Stimulated activated CD8-positive, alpha-beta memory T cell treated with anti-CD3 and anti-CD28 coated beads, Interleukin-2, amount 100 ng/mL, for 48 hours (primary cell): ENCODE measurements around the gene CSTB.
"Not testable (repeated sequence)": the region's sequence is repeated elsewhere in the genome, so short reads cannot be mapped to it uniquely, and the experiment has no call there.

Source experiments
- DNase-seq, 2 donors: peaks; one replicate each; pipeline ENCODE4 v3.0.0-alpha.2; 2020; ENCODE audit warnings: low read depth in 2 of 2

CSTB gene, protein sequence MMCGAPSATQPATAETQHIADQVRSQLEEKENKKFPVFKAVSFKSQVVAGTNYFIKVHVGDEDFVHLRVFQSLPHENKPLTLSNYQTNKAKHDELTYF

DNA sequence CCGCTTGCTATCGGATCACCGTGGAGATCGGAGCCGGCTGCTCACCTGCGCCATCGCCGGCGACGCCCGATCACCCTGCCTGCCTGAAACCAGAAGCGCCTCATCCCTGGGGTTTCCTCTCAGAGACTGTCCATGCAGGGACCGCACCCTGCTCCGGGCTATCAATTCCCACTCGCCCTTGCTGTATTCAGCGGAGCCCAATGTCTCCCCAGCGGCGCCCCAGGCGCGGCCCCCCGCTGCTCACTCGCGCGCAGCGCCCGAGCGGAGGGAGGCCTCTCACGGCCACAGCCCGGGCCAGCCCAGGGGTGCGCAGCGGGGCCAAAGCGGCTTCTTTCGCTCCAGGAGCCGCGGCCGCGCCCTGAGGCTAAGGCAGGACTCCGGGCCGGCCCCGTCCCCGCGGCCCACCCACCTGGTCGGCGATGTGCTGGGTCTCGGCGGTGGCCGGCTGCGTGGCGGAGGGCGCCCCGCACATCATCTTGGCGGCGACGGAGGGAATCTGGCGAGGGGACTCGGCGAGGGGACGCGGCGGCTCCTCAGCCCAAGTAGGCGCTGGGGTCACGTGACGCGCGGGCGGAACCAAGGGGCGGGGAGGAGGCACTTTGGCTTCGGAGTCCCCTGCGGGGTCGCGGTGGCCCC, at the start of gene CSTB:
TSS of gene CSTB (minus strand) at position 514 of the 636 bp plus-strand sequence. CDS start at position 475, 39 bp downstream.
- DNase-seq = peak; percentile 69 to 83

DNA sequence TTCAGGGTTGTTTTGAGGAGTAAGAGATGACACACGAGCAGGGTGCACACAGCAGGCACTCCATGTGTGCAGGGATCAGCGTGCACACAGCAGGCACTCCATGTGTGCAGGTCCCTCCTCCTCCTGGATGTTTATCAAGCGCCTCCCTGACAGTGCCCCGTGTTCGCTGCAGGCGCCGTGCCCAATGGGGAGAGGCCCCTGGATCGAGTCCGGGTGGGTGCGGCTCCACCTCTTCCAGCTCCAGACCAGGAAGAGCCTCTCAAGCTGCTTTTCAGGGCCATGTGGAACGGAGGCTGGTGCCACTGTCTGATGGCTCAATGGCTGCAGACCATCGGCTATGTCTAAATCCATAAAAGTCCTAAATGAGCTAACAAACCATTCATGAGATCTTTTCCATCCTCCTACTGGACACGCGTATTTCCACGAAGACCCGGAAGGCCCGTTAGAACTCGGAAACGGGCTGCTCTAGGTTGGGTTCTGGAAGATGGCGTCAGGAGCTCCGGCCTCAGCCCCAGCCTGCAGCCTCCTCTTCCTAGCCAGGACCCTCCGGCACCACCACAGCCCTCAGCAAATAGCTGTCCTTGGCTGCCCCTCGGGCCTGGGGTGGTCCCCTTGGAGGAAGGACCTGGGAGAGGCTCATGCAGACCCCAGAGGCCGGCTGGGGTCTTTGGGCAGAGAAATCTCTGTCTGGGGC, 49.3 kb upstream of the CSTB start:
- no peak for DNase-seq

DNA sequence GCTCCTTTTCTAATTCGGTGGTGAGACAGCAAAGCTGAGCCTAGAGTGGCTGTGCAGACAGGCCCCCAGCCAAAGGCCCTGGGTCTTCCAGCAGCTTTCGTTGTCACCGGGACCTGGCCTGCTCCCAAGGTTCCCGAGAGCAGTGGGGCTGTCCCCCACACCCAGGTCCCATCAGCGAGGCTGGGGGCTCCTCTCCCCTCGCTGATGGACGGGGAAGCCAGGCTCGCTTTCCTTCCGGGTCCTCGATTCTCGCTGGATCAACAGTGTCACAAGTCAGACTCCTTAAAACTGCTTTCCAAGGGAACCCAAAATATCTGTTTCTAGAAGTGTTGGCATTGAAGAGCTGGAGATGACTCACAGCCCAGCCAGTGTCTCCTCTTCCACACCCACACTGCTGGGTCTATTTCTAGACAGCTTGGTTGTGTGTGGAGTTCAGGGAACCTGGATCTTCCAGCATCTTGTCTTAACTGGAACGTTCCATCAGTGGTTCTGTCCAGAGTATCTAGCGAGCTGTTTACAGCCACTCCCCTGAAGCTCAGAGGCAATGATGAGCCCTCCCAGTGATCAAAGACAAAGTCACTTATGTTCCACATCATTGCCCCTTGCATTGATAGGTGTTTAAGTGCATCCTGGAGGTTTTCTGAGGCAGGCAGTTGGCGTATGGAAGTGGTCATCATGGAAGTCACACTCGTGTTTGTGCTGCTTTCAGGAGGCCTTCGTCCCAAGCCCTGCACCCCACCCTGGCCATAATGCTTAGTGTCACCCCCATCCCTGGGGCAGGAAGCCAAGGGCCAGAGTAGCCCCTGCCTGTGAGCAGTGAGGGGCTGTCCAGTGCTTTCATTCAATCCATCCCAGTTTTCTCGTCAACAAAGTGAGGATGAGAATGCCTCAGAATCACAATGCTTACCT, 48.5 kb upstream of the CSTB start:
- DNase-seq = no peak

DNA sequence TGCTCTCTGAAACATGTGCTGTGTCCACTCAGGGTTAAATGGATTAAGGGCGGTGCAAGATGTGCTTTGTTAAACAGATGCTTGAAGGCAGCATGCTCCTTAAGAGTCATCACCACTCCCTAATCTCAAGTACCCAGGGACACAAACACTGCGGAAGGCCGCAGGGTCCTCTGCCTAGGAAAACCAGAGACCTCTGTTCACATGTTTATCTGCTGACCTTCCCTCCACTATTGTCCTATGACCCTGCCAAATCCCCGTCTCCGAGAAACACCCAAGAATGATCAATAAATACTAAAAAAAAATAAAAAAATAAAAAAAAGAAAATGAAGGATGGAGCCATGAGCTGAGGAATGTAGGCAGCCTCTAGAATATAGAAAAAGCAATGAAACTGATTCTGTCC, 46.6 kb upstream of the CSTB start:
- DNase-seq = not testable (repeated sequence)

DNA sequence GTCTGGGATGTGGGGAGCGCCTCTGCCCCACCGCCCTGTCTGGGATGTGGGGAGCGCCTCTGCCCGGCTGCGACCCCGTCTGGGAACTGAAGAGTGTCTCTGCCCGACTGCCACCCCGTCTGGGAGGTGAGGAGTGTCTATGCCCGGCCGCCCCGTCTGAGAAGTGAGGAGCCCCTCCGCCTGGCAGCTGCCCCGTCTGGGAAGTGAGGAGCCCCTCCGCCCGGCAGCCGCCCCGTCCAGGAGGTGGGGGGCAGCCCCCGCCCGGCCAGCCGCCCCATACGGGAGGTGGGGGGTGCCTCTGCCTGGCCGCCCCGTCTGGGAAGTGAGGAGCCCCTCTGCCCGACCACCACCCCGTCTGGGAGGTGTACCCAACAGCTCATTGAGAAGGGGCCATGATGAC, 46.1 kb upstream of the CSTB start:
- not testable (repeated sequence) for DNase-seq

DNA sequence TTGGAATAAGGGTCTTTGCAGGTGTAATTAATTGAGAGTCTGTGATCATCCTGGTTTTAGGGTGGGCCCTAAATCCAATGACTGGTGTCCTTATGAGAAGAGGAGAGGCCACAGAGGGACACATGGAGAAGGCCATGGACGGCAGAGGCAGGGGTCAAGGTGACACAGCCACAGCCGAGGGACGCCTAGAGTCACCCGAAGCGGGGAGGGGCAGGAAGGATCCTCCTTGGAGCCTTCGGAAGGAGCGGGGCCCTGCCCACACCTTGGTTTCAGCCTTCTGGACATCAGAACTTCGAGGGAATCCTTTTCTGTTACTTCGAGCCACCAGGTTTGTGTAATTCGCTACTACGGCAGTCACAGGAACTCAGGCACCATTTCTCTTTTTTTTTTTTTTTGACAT, 44.4 kb upstream of the CSTB start:
- DNase-seq = no peak

DNA sequence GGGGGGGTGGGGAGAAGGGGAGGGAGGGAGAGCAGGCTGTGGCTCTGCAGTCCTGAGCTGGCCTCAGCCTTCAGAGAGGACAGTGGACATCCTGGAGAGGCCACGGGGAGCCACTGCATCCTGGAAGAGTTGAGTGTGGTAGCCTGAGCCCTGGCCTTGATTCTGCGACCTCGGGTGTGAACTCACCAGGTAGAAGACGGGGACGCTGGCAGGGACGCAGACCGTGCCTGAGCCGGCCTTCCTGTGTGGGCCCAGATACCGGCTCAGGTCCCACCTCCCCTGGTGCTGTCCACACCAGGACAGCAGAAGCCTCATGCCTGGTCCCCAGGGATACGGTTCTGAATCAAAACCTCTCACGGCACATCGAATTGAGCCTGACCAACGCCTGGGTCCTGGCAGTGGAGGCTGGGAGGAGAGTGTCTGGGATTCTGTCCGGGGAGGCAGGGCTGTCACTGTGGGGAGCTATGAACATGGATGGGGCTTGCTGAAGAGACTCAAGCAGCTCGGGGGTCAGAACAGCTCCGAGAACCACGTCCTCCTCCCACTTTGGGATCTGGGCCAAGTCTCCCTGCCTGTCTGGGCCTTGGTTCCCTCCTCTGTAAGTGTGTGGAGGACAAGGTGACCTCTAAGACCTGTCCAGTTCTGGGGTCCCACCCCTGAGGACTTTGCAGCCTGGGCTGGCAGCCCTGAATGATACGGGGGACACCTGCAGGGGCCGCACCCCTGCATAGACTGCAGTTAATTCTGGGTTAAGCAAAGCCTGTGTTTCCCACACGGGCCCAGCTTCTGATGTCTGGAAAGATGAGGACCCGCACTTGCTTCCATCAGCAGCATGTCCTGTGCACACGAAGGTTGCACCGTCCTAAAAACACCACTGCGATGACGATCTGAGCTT, 43.6 kb upstream of the CSTB start:
- no peak for DNase-seq

GRCh38 chr21:43818685-43819084, 42.6 kb upstream of the CSTB start:
- DNase-seq = no peak

- DNase-seq = no peak
Observed at GRCh38 chr21:43817157-43818086, 41.3 kb upstream of the CSTB start.

GRCh38 chr21:43816611-43817071, 40.5 kb upstream of the CSTB start:
- no peak for DNase-seq

- DNase-seq = no peak
Observed at GRCh38 chr21:43815991-43816390, 39.9 kb upstream of the CSTB start.

- DNase-seq = no peak
Observed at GRCh38 chr21:43815107-43815613, 39.1 kb upstream of the CSTB start.

DNA sequence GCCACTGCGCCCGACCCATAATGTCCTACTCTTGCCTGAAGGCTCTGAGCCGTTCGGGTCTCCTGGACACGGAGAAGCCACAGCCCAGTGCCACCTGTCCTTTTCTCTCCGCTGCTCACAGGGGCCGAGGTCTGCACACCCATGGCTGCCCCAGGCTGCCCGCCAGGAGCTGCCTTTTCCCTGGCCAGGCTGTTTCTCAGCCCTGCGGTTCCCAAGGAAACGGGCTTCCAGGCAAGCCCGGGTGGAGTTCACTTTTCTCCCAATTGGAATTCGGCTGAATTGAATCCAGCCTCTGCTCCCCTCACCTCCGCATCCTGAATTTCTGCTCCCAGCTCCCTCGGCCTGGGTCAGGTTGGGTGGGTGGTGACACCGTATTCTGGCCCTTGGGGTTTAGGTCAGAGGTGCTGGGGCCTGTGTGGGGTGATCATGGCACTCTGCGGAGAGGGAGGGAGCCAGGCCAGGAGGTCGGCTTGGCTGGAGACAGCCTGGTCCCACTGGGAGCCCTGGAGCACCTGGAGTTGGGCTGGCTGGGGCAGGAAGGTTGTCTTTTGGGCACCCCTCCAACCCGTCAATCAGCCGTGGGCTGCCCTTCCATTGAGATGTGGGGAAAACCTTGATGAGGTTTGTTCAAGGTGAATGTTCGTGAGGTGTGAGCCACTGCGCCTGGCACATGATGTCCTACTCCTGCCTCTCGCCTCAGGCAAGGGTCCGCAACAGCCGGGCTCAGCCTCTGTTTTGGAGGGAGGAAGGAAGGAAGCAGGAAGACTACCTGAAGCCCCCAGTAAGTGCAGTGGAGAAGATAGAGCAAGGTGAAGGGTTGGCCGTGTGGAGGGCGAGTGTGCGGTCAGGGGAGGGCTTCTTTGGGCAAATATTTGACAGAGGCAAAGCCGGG, 38.4 kb upstream of the CSTB start:
- no peak for DNase-seq

GRCh38 chr21:43813656-43813980, 37.5 kb upstream of the CSTB start:
- DNase-seq = no peak

DNA sequence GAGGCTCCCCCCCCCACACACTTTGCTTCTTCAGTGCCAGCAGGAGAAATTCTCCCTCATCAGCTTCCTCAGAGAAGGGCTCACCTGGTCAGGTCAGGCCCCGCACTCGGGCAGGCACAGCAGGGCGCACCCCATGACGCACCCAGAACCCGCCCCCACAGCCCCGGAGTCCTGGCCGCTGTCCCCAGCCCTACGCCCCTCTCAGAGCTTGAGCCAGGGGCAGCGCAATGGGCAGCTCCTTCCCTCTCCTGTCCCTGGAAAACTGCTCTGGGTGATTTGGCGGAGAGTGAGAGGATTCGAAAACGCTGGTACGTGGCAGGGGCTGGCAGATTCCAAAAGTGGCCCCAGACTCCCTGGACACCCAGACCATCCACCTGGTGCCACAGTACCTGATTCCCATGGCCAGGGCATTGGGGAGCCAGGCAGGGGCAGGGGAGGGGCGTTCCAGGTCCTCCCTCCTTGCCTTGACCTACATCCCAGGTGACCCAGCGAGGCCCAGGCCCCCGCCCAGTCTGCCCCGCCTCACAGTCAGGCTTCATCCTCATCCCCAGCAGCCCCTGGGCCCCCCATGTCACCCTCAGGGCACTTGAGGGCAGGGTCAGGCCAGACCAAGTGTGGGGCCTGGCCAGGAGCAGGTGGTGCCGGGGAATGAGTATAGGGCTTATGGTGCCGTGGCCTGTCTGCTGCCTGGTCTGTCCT, 37.0 kb upstream of the CSTB start:
- DNase-seq = no peak

GRCh38 chr21:43812139-43812821, 36.2 kb upstream of the CSTB start:
- DNase-seq = no peak

- DNase-seq = no peak
Observed at GRCh38 chr21:43811262-43812105, 35.4 kb upstream of the CSTB start.
